EH (cell line): Measurements from ENCODE around the gene ASTL.

ENCODE experiments used
- DNase-seq: peaks from one replicate; pipeline ENCODE4 v3.0.0-alpha.2; 2015; ENCODE audit warnings: low read depth

The ASTL gene

DNA sequence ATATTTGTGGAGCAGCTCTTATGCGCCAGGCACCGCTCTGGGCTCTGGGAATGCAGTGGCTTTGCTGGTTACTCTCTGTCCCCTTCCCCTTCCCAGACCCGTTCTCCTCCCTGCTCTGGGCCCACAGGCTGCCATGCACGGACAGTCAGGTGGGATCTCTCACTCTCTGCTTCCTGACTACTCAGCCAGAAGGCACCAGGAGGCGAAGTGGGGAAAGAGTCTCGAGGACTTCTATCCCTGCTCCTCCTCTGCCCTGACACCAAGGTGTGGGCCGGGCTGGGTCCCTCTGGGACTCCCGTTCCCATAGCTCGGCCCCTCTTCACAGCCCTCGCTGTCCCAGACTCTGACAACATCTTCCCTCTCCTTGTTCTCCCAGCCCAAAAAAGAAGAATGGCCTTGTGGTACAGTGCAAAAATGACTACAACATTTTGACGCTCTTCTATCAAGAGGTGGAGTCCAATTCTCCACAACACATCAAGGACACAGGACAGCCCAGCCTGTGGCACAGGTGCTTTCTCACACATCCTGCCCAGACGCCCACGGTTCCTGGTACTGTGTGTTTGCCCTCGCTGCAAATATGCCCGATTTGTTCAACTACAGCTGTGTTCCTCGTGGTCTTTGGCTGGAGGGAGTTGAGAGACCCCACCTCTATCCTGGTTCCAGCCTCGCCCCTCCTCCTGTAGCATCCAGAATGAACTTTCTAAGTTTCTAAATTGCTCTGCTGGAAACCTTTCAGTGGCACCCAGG is 21.0 kb upstream of the ASTL start:
- DNase-seq: no peak

GRCh38 chr2:96158554-96158940 is 20.2 kb upstream of the ASTL start:
- no peak for DNase-seq

DNA sequence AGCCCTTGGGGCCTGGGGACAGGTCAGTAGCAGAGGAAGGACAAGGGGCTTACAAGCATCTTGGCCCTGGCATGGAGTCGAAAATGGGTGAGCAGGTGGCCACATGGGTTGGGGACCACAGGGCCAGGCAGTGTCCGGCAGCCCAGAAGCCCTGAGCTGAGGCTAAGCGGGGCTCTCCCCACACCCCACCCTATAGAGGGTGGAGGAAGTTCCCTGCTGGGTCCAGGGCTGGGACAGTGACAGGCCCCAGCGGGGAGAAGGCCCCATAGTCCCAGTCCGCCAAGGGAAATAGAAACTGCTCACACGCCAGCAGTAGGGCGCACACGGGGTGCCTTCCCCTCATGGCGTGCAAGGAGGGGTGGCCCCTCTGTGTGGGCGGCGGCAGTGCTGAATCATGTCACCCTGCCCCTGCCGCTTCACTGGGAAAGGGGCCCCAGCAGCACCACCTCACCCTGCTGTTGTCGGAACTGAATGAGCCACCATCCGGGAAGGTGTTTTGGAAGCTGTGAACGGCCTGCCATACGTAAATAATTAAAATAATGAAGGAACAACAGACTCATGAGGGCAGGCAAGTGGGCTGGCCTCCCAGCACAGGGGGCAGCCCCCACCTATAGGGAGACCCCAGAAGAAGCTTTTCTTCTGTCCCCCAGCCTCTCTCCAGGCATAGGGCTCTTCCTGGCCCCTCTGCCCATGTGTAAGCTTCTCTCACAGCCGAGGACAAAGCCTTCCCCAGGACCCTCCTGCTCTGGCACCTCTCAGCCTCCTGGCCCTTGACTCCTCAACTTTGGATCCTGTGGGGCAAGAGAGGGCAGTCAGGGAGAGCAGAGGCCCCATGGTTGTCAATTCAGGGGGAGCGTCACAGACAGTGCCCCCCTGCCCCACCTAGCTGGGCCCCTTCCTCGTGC is 19.6 kb upstream of the ASTL start:
- no peak for DNase-seq

DNA sequence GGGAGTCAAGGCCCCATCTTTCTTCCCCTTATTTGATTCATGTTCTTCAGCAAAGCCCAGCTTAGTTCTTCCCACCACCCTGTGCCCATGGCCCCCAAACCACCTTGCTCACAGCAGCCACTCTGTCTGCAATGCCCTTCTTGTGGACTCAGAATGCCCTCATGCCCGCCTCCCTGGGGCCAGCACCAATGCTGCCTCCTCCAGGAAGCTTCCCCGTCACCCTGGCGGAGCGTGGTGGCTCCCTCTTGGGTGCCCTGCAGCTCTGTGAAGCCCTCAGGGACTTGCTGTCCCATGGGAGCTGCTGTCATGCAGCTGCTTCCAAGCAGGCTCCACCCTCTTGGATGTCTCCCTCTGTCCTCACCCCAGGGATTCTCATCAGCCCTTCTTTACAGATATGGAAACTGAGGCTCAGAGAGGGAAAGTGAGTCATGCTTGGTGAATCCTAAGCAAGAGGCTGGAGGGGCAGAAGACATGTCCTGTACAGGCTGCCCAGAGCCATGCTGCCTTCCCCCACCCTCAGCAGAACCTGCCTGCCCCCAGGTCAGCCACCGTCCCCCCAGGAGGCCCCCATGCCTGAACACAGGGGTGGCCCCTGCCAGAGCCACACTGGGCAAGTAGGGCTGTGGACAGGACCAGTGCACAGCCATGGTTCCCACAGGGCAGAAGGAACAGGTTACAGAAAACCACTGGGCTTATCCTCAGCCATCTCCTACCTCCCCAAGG is 18.8 kb upstream of the ASTL start:
- no peak for DNase-seq

- DNase-seq: no peak
Observed at GRCh38 chr2:96156011-96156820, 17.9 kb upstream of the ASTL start.

- no peak for DNase-seq
Observed at GRCh38 chr2:96154506-96155380, 16.4 kb upstream of the ASTL start.

GRCh38 chr2:96153991-96154431 is 15.7 kb upstream of the ASTL start:
- no peak for DNase-seq

DNA sequence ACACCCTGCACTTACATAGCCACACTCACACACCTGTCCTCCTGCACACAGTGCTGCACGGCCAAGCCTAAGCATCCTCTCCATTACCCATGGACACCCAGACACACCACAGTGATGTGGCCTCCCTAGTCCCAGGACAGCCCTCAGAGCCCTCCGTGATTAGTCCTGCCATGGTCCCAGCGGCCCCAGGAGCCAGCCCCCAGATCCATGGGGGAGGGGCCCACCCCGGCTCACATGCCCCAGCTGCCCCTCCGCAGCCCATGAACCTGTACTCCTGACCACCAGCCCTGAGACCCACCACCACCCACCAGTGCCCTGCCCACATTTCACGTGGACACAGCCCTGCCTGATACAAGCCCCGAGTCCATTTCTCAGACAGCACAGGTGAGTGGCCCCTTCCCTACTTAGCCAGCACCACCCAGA is 15.0 kb upstream of the ASTL start:
- DNase-seq: no peak

GRCh38 chr2:96152304-96153161 is 14.2 kb upstream of the ASTL start:
- DNase-seq: no peak

GRCh38 chr2:96151595-96152303 is 13.4 kb upstream of the ASTL start:
- no peak for DNase-seq

- DNase-seq: no peak
Observed at GRCh38 chr2:96150791-96151594, 12.7 kb upstream of the ASTL start.

- DNase-seq: no peak
Observed at GRCh38 chr2:96150007-96150640, 11.8 kb upstream of the ASTL start.

GRCh38 chr2:96148410-96149217 is 10.3 kb upstream of the ASTL start:
- DNase-seq: peak; percentile 86

DNA sequence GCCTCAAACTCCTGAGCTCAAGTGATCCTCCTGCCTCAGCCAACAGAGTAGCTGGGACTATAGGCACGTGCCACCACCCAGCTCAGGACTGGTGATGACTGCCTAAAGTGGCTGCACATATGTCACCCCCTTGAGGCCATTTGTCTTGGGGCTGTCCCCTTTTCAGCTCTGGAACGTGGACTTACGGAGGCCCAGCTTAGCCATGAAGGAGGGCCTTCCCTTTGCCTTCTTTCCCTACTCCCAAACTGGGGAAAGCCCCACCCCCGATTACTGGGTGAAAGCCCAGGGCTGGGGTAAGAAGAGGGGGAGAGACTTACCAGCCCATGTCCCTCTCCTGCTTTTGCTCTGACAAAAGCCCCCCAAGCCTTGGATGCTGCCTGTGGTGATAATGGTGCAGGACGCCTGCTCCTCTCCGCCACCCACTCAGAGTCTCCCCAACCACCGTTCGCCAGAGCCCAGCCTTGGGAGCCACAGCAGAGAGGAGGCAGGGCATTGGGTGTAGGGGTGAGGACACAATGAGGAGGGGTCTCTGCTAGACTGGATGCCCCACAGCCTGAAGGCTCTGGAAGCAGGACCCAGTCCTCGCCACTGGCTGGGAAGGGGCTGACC is 9.4 kb upstream of the ASTL start:
- DNase-seq: no peak

DNA sequence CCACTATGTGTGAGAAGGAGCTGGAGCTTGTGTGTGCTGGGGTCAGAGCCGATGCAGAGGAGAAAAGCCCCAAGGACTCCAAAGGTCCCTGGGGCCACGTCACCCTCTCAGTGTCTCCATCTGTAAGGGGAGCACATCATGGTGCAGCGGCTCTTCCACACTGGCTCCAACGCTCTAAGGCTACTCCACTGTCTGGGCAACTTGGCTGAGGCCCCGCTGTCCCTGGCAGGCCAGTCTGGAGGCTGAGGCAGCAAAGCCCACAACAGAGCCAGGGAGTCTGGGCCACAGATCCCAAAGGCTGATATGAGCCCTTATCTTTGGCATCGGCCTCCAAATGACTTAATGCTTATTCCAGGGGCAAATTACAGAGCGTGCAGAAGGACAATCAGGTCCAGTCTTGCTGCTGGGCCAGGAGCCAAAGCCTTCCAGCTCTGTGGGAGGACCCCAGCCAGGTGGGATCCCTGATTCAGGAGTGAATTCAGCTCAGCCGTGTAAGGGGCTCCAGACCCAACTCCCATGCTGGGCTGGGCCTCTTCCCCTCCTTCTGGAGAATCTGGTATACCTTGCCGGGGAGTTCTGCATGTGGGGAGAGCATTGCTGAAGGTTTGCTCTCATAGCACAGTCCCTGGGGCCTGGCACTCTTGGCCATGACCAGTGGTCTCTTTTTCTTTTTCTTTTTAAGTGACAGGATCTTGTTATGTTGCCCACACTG is 8.7 kb upstream of the ASTL start:
- peak; percentile 63 for DNase-seq
